CD14-positive monocyte (primary cell): ENCODE results near the gene ABCG8. TPM values are rescaled to one million over a fixed set of nuclear protein-coding genes. Genes with fewer than 3 reads are reported as not detected.

Experiments
- DNase-seq, 3 donors: peaks; one replicate each; pipeline ENCODE4 v3.0.0-alpha.2; 2011 to 2022
- H2AFZ ChIP-seq: 2 replicates; pipeline ENCODE4 v1.6.0; 2012; ENCODE audit warnings: mild to moderate bottlenecking, low read depth, low read length, inconsistent platforms; ENCODE audit not compliant: insufficient read depth, poor library complexity, severe bottlenecking
- H3K27ac ChIP-seq, 2 donors: 1 replicate in 1 of 2; 2 replicates in 1 of 2; pipeline ENCODE4 v1.5.1; 2012 to 2013; ENCODE audit warnings: low read length in 2 of 2, control low read depth in 1 of 2, inconsistent platforms in 1 of 2, low read depth in 1 of 2, mild to moderate bottlenecking in 1 of 2
- H3K27me3 ChIP-seq, 2 donors: one replicate each; pipeline versions ENCODE4 v1.6.0 to v1.6.1; 2011 to 2013; ENCODE audit warnings: low read length in 2 of 2; ENCODE audit not compliant: control insufficient read depth in 2 of 2, insufficient read depth in 2 of 2
- H3K36me3 ChIP-seq, 2 donors: replicated peaks in 1 of 2; 1 replicate in 1 of 2; 2 replicates in 1 of 2; pipeline versions ENCODE4 v1.5.1 to v1.6.1; 2012 to 2013; ENCODE audit warnings: low read length in 2 of 2, control low read depth in 1 of 2, inconsistent platforms in 1 of 2, mild to moderate bottlenecking in 1 of 2; ENCODE audit not compliant: insufficient read depth in 2 of 2, control insufficient read depth in 1 of 2
- H3K4me1 ChIP-seq, 2 donors: 1 replicate in 1 of 2; 2 replicates in 1 of 2; pipeline versions ENCODE4 v1.5.1 to v1.6.1; 2012 to 2013; ENCODE audit warnings: low read length in 2 of 2, control low read depth in 1 of 2, inconsistent platforms in 1 of 2, mild to moderate bottlenecking in 1 of 2, moderate library complexity in 1 of 2; ENCODE audit not compliant: insufficient read depth in 2 of 2, control insufficient read depth in 1 of 2
- H3K4me2 ChIP-seq: replicated peaks from 2 replicates; pipeline ENCODE3; 2012; ENCODE audit warnings: low read length, moderate library complexity, mild to moderate bottlenecking; ENCODE audit not compliant: poor library complexity, severe bottlenecking; ENCODE audit errors: extremely low read depth
- H3K4me3 ChIP-seq, 3 experiments: fragments of 200-600 bp in 1 of 3; sonication (generic) in 1 of 3; replicated peaks in 1 of 3; 1 replicate in 2 of 3; 2 replicates in 1 of 3; pipeline ENCODE4 v1.5.1; 2011 to 2013; ENCODE audit warnings: low read length in 3 of 3, mild to moderate bottlenecking in 3 of 3, control low read depth in 2 of 3, low read depth in 2 of 3, inconsistent platforms in 1 of 3, moderate library complexity in 1 of 3
- H3K79me2 ChIP-seq: 2 replicates; pipeline ENCODE4 v1.6.0; 2012; ENCODE audit warnings: mild to moderate bottlenecking, control low read depth, inconsistent platforms, low read length, moderate library complexity; ENCODE audit not compliant: insufficient read depth
- H3K9ac ChIP-seq: 2 replicates; pipeline ENCODE4 v1.6.0; 2017; ENCODE audit warnings: low read length, mild to moderate bottlenecking; ENCODE audit not compliant: insufficient read depth, poor library complexity, severe bottlenecking
- H3K9me3 ChIP-seq, 2 donors: replicated peaks in 1 of 2; 1 replicate in 1 of 2; 2 replicates in 1 of 2; pipeline versions ENCODE4 v1.5.1 to v1.6.1; 2012 to 2013; ENCODE audit warnings: low read length in 2 of 2, control low read depth in 1 of 2; ENCODE audit not compliant: control insufficient read depth in 1 of 2, insufficient read depth in 1 of 2
- H4K20me1 ChIP-seq: 2 replicates; pipeline ENCODE4 v1.6.0; 2012; ENCODE audit warnings: mild to moderate bottlenecking, low read length, control low read depth, moderate library complexity; ENCODE audit not compliant: insufficient read depth
- H3K27ac Mint-ChIP-seq, 7 donors: one replicate each; pipeline ENCODE4 v1.8.0; 2020; ENCODE audit warnings: mild to moderate bottlenecking in 7 of 7, mixed read lengths in 7 of 7, moderate library complexity in 6 of 7, inconsistent platforms in 2 of 7
- H3K27me3 Mint-ChIP-seq, 3 donors: one replicate each; pipeline ENCODE4 v1.8.0; 2021 to 2022; ENCODE audit warnings: low read depth in 3 of 3, mild to moderate bottlenecking in 3 of 3, mixed read lengths in 3 of 3, moderate library complexity in 3 of 3, inconsistent platforms in 1 of 3
- H3K36me3 Mint-ChIP-seq, 2 donors: one replicate each; pipeline ENCODE4 v1.8.0; 2020; ENCODE audit warnings: mixed read lengths in 2 of 2, inconsistent platforms in 1 of 2, mild to moderate bottlenecking in 1 of 2
- H3K4me1 Mint-ChIP-seq: one replicate; pipeline ENCODE4 v1.8.0; 2020; ENCODE audit warnings: mild to moderate bottlenecking, mixed read lengths
- H3K4me3 Mint-ChIP-seq, 2 donors: one replicate each; pipeline ENCODE4 v1.8.0; 2020; ENCODE audit warnings: mild to moderate bottlenecking in 2 of 2, mixed read lengths in 2 of 2, moderate library complexity in 1 of 2
- H3K9me3 Mint-ChIP-seq, 7 donors: one replicate each; pipeline ENCODE4 v1.8.0; 2020 to 2022; ENCODE audit warnings: mixed read lengths in 7 of 7, mild to moderate bottlenecking in 6 of 7, moderate library complexity in 6 of 7, inconsistent platforms in 2 of 7
- WGBS: methylation state at CpG from one replicate; pipeline ENCODE4 v1.1.5; 2013; ENCODE audit warnings: missing lambda C conversion rate; ENCODE audit not compliant: insufficient coverage; 5-methylcytosine and 5-hydroxymethylcytosine counted together
- intact Hi-C, 2 donors: fragments of 100-400 bp; cut with micrococcal nuclease; formaldehyde crosslinking; loops; one replicate each; pipeline versions ENCODE4 v1.15.0 to v1.15.1; 2023
- polyA plus RNA-seq, 3 donors: library from polyadenylated mRNA; depleted of rRNA in 1 of 3; unstranded in 2 of 3; stranded (reverse) in 1 of 3; fragments of 300-500 nt in 2 of 3; fragments of >200 nt in 1 of 3; fragmentation: Illumina TruSeq in 2 of 3; gene quantifications; 1 replicate in 2 of 3; 2 replicates in 1 of 3; pipeline ENCODE4 v1.2.3, GENCODE V29; 2012 to 2021
- TF ChIP-seq, protein P1 (sequence below): fragments of 200-600 bp; IDR thresholded peaks from one replicate; pipeline ENCODE4 v1.8.0; 2022; ENCODE audit warnings: antibody characterized with exemption, mild to moderate bottlenecking

ABCG8 gene
- polyA plus RNA-seq, 3 donors, result not detected

DNA sequence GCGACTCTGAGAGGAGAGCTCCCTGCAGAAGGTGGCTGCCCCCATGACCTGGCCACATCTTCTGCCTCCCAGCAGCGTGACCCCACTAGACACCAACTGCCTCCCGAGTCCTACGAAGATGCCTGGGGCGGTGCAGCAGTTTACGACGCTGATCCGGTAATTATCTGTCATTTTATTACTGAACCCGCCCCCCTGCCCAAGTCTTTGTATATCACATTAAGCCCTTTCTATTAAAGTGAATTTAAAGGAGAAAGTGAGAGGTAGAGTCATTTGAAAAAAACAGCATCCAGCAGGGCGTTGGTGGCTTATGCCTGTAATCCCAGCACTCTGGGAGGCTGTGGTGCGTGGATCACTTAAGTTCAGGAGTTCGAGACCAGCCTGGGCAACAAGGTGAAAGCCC, 33.4 kb downstream of the ABCG8 start:
- no peak overlapping the region for H3K9ac ChIP-seq
- Mint-ChIP-seq H3K4me3 (no peak overlapping the region), H3K4me1 (no peaks in the 10 kb centered on the region), H3K27ac (no peak overlapping the region), H3K27me3 (peaks cover 0 to 25% (median 1%) of the 10 kb centered on the region in 3 donors), H3K36me3 (no peaks in the 10 kb centered on the region), H3K9me3 (peaks cover 0 to 3% (median 0%) of the 10 kb centered on the region in 7 donors)
- no peak overlapping the region for H3K27ac ChIP-seq
- 100% methylated on average over 1 of the region's 12 CpGs for WGBS
- H3K79me2 ChIP-seq, result no peaks in the 10 kb centered on the region
- H3K9me3 ChIP-seq, result no peaks in the 10 kb centered on the region
- H3K27me3 ChIP-seq, result no peaks in the 10 kb centered on the region
- no peak overlapping the region for H2AFZ ChIP-seq
- H3K36me3 ChIP-seq, result no peaks in the 10 kb centered on the region
- H3K4me1 ChIP-seq, result no peaks in the 10 kb centered on the region
- no peaks in the 10 kb centered on the region for H4K20me1 ChIP-seq
- TF ChIP-seq, protein P1, sequence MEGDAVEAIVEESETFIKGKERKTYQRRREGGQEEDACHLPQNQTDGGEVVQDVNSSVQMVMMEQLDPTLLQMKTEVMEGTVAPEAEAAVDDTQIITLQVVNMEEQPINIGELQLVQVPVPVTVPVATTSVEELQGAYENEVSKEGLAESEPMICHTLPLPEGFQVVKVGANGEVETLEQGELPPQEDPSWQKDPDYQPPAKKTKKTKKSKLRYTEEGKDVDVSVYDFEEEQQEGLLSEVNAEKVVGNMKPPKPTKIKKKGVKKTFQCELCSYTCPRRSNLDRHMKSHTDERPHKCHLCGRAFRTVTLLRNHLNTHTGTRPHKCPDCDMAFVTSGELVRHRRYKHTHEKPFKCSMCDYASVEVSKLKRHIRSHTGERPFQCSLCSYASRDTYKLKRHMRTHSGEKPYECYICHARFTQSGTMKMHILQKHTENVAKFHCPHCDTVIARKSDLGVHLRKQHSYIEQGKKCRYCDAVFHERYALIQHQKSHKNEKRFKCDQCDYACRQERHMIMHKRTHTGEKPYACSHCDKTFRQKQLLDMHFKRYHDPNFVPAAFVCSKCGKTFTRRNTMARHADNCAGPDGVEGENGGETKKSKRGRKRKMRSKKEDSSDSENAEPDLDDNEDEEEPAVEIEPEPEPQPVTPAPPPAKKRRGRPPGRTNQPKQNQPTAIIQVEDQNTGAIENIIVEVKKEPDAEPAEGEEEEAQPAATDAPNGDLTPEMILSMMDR, result no peak
- no peak overlapping the region for H3K4me3 ChIP-seq
- DNase-seq, result no peak
- H3K4me2 ChIP-seq, result no peak overlapping the region
- intact Hi-C loops, result no loop called here

GRCh38 chr2:43874776-43875451, 36.1 kb downstream of the ABCG8 start:
- Histone ChIP-seq H3K4me1 (no peaks in the 10 kb centered on the region), H3K79me2 (no peaks in the 10 kb centered on the region), H3K36me3 (no peaks in the 10 kb centered on the region), H4K20me1 (no peaks in the 10 kb centered on the region), H3K27ac (no peak overlapping the region), H3K27me3 (no peaks in the 10 kb centered on the region), H2AFZ (no peak overlapping the region), H3K9ac (no peak overlapping the region), H3K4me3 (no peak overlapping the region), H3K4me2 (no peak overlapping the region), H3K9me3 (no peaks in the 10 kb centered on the region)
- 86% methylated on average over 10 of the region's 11 CpGs for WGBS
- Mint-ChIP-seq H3K36me3 (no peaks in the 10 kb centered on the region), H3K27ac (no peak overlapping the region), H3K4me1 (peaks cover 2% of the 10 kb centered on the region), H3K4me3 (no peak overlapping the region), H3K9me3 (peaks cover 0 to 2% (median 0%) of the 10 kb centered on the region in 7 donors), H3K27me3 (peaks cover 2 to 13% (median 3%) of the 10 kb centered on the region in 3 donors)
- intact Hi-C loops, result no loop called here
- DNase-seq, result no peak
- TF ChIP-seq, protein P1, result no peak
